A549 (cell line): ENCODE results near the gene BTF3.

ENCODE experiments used
- CEBPB ChIP-seq, 2 experiments: fragments of >200 bp in 1 of 2; sonication (Bioruptor Twin) in 1 of 2; formaldehyde crosslinking in 1 of 2; IDR thresholded peaks; 2 replicates each; pipeline ENCODE4 v1.6.1; 2012 to 2016
- CTCF ChIP-seq: fragments of >200 bp; sonication (Bioruptor Twin); formaldehyde crosslinking; IDR thresholded peaks from 3 replicates; pipeline ENCODE4 v1.5.1; 2016
- EP300 ChIP-seq, 2 experiments: fragments of >200 bp; sonication (Bioruptor Twin); formaldehyde crosslinking; IDR thresholded peaks; 2 replicates in 1 of 2; 3 replicates in 1 of 2; pipeline ENCODE4 v1.6.1; 2016 to 2017
- ESRRA ChIP-seq: fragments of 150-350 bp; IDR thresholded peaks from 2 replicates; pipeline ENCODE4 v1.6.1; 2014; ENCODE audit warnings: mild to moderate bottlenecking, low read length, borderline replicate concordance
- FOXS1 ChIP-seq: fragments of 250-450 bp; sonication (Bioruptor Pico); IDR thresholded peaks from 2 replicates; pipeline ENCODE4 v1.5.0; 2020; ENCODE audit warnings: mild to moderate bottlenecking, moderate library complexity
- JUN ChIP-seq, 2 experiments: fragments of >200 bp; sonication (Bioruptor Twin); formaldehyde crosslinking; IDR thresholded peaks; 2 replicates in 1 of 2; 3 replicates in 1 of 2; pipeline ENCODE4 v1.6.1; 2016 to 2017
- MAX ChIP-seq: IDR thresholded peaks from 2 replicates; pipeline ENCODE4 v1.6.1; 2012
- PBX3 ChIP-seq: IDR thresholded peaks from 2 replicates; pipeline ENCODE4 v1.6.1; 2012
- PHF8 ChIP-seq: fragments of 200-600 bp; sonication (generic); IDR thresholded peaks from 2 replicates; pipeline ENCODE4 v1.6.1; 2016; ENCODE audit warnings: low read depth, mild to moderate bottlenecking, antibody characterized with exemption, moderate library complexity, borderline replicate concordance
- POLR2A ChIP-seq: IDR thresholded peaks from 2 replicates; pipeline ENCODE4 v1.6.1; 2012; ENCODE audit warnings: mild to moderate bottlenecking, low read length
- RFX5 ChIP-seq: fragments of 450-650 bp; IDR thresholded peaks from 2 replicates; pipeline ENCODE4 v1.7.1; 2014; ENCODE audit warnings: antibody characterized with exemption, mild to moderate bottlenecking, moderate library complexity
- ZFP36 ChIP-seq: fragments of 450-650 bp; IDR thresholded peaks from 2 replicates; pipeline ENCODE4 v1.6.1; 2014; ENCODE audit warnings: borderline replicate concordance; ENCODE audit not compliant: partially characterized antibody
- TF ChIP-seq, protein P1 (sequence below): fragments of 450-650 bp; IDR thresholded peaks from 2 replicates; pipeline ENCODE4 v1.6.1; 2014; ENCODE audit warnings: antibody characterized with exemption

GRCh38 chr5:73529081-73529480 lies 30.8 kb downstream of the BTF3 start:
- no peak for TF ChIP-seq CTCF
- no peak for TF ChIP-seq RFX5
- no peak for TF ChIP-seq POLR2A
- no peak for TF ChIP-seq MAX
- no peak for TF ChIP-seq ESRRA
- no peak for TF ChIP-seq PHF8
- TF ChIP-seq EP300 (IDR thresholded peaks at IDR 0.05), result no peak
- no peak for TF ChIP-seq CEBPB (IDR thresholded peaks at IDR 0.05)
- no peak for TF ChIP-seq ZFP36
- no peak for TF ChIP-seq JUN (IDR thresholded peaks at IDR 0.05)
- no peak for TF ChIP-seq FOXS1 (CRISPR knock-in tag)
- TF ChIP-seq, protein P1, sequence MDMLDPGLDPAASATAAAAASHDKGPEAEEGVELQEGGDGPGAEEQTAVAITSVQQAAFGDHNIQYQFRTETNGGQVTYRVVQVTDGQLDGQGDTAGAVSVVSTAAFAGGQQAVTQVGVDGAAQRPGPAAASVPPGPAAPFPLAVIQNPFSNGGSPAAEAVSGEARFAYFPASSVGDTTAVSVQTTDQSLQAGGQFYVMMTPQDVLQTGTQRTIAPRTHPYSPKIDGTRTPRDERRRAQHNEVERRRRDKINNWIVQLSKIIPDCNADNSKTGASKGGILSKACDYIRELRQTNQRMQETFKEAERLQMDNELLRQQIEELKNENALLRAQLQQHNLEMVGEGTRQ, result no peak
- TF ChIP-seq PBX3, result no peak
